Lower lobe of right lung (tissue), 2 donors: ENCODE measurements around the gene FKBP11. TPM values are rescaled to one million over a fixed set of nuclear protein-coding genes. Genes with fewer than 3 reads are reported as not detected.

Source experiments
- ATAC-seq, 2 donors: fragments of 200-7000 bp; cut with Tn5 transposase; one replicate each; pipeline ENCODE4 v1.9.1; 2020 to 2022; ENCODE audit warnings: mild to moderate bottlenecking in 2 of 2, moderate library complexity in 2 of 2
- DNase-seq: peaks from one replicate; pipeline ENCODE4 v3.0.0-alpha.2; 2020
- H3K27ac ChIP-seq: fragments of 200-600 bp; one replicate; pipeline ENCODE4 v1.8.0; 2022
- H3K27me3 ChIP-seq: fragments of 200-600 bp; one replicate; pipeline ENCODE4 v1.8.0; 2022; ENCODE audit warnings: low read depth
- H3K36me3 ChIP-seq: fragments of 200-600 bp; one replicate; pipeline ENCODE4 v1.8.0; 2022; ENCODE audit warnings: mild to moderate bottlenecking
- H3K4me1 ChIP-seq: fragments of 200-600 bp; one replicate; pipeline ENCODE4 v1.8.0; 2022
- H3K4me3 ChIP-seq: fragments of 200-600 bp; one replicate; pipeline ENCODE4 v1.8.0; 2022; ENCODE audit warnings: mild to moderate bottlenecking
- H3K9me3 ChIP-seq: fragments of 200-600 bp; one replicate; pipeline ENCODE4 v1.8.0; 2022
- intact Hi-C: fragments of 100-400 bp; cut with DNase I; formaldehyde crosslinking; loops from one replicate; pipeline ENCODE4 v1.11.0; 2022
- total RNA-seq: library from RNA; stranded (reverse); fragmentation: NEBNext Ultra II Directional; extraction: Animal tissue kit (Norgen Biotek cat#: 25700); gene quantifications from one replicate; pipeline ENCODE4 v1.2.1, GENCODE V29; 2021
- TF ChIP-seq, protein P1 (sequence below): fragments of 200-600 bp; IDR thresholded peaks from one replicate; pipeline ENCODE4 v1.8.0; 2022; ENCODE audit warnings: antibody characterized with exemption, mild to moderate bottlenecking
- donor health status: DM: no; HTN: yes; CAD: no; lungs with severe emphysema.

FKBP11 gene
- total RNA-seq, 1 donor from 2014 or later = 24.9 TPM

DNA sequence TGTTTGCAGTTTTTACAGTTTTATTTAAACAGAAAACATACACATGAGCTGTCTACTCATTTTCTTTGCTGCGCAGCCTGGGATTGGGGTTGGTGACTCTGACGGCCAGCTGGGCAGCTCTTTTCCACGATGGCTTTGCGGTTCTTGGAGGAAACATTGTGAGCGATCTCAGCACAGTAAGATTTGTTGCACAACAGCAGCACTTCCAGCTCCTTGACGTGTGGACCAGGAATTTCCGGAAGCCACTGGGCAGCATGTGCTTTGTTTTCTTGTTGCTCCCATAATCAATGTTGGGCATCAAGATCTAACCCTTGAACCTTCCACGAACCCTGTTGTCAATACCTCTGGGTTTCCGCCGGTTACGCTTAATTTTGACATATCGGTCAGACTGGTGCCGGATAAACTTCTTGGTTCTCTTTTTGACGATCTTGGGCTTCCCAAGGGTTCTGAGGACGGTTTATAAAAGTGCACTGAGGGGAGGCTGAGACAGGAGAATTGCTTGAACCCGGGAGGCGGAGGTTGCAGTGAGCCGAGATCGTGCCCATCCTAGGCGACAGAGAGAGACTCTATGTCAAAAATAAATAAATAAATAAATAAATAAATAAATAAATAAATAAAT, 21.8 kb downstream of the FKBP11 start:
- Histone ChIP-seq H3K4me1 (peaks cover 13% of the 10 kb centered on the region), H3K36me3 (no peaks in the 10 kb centered on the region), H3K4me3 (peak overlapping the region; percentile 54), H3K27me3 (no peaks in the 10 kb centered on the region), H3K27ac (no peak overlapping the region), H3K9me3 (no peaks in the 10 kb centered on the region)
- DNase-seq = peak; percentile 56
- intact Hi-C loops = no loop called here
- TF ChIP-seq, protein P1, sequence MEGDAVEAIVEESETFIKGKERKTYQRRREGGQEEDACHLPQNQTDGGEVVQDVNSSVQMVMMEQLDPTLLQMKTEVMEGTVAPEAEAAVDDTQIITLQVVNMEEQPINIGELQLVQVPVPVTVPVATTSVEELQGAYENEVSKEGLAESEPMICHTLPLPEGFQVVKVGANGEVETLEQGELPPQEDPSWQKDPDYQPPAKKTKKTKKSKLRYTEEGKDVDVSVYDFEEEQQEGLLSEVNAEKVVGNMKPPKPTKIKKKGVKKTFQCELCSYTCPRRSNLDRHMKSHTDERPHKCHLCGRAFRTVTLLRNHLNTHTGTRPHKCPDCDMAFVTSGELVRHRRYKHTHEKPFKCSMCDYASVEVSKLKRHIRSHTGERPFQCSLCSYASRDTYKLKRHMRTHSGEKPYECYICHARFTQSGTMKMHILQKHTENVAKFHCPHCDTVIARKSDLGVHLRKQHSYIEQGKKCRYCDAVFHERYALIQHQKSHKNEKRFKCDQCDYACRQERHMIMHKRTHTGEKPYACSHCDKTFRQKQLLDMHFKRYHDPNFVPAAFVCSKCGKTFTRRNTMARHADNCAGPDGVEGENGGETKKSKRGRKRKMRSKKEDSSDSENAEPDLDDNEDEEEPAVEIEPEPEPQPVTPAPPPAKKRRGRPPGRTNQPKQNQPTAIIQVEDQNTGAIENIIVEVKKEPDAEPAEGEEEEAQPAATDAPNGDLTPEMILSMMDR = no peak
- ATAC-seq = peak in 1 of 2 donors; percentile 39

- peaks cover 13% of the 10 kb centered on the region for H3K4me1 ChIP-seq
- intact Hi-C loops = no loop called here
- ATAC-seq (no peak), DNase-seq (no peak)
- no peak overlapping the region for H3K27ac ChIP-seq
- H3K27me3 ChIP-seq = peaks cover 4% of the 10 kb centered on the region
- H3K4me3 ChIP-seq = no peak overlapping the region
- no peaks in the 10 kb centered on the region for H3K36me3 ChIP-seq
- H3K9me3 ChIP-seq = no peaks in the 10 kb centered on the region
- TF ChIP-seq, protein P1 = no peak
Observed at GRCh38 chr12:48901278-48901677, 24.0 kb downstream of the FKBP11 start.

- TF ChIP-seq, protein P1 = no peak
- ATAC-seq (no peak), DNase-seq (no peak)
- no peak overlapping the region for H3K4me3 ChIP-seq
- peaks cover 7% of the 10 kb centered on the region for H3K27me3 ChIP-seq
- H3K4me1 ChIP-seq = peaks cover 13% of the 10 kb centered on the region
- intact Hi-C loops = no loop called here
- H3K9me3 ChIP-seq = no peaks in the 10 kb centered on the region
- no peak overlapping the region for H3K27ac ChIP-seq
- no peaks in the 10 kb centered on the region for H3K36me3 ChIP-seq
Observed at GRCh38 chr12:48899651-48900050, 25.6 kb downstream of the FKBP11 start.

DNA sequence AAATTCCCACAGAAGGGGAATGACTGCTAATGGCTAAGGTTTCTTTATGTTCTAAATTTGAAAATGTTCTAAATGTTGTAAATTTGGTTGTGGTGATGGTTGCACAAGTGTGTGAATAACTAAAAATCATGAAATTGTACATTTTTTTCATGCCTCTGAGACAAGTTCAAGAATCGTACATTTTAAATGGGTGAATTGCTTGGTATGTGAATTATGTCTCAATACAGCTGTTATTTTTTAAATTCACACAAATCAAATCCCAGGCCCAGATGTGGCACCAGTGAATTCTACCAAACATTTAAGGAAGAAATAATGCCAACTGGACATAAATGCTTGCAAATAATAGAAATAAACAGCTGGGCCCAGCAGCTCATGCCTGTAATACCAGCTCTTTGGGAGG, 31.0 kb downstream of the FKBP11 start:
- TF ChIP-seq, protein P1 = no peak
- intact Hi-C loops = no loop called here
- Histone ChIP-seq H3K27ac (no peak overlapping the region), H3K4me1 (peaks cover 11% of the 10 kb centered on the region), H3K27me3 (peaks cover 19% of the 10 kb centered on the region), H3K36me3 (no peaks in the 10 kb centered on the region), H3K4me3 (no peak overlapping the region), H3K9me3 (no peaks in the 10 kb centered on the region)
- ATAC-seq = no peak
- no peak for DNase-seq

DNA sequence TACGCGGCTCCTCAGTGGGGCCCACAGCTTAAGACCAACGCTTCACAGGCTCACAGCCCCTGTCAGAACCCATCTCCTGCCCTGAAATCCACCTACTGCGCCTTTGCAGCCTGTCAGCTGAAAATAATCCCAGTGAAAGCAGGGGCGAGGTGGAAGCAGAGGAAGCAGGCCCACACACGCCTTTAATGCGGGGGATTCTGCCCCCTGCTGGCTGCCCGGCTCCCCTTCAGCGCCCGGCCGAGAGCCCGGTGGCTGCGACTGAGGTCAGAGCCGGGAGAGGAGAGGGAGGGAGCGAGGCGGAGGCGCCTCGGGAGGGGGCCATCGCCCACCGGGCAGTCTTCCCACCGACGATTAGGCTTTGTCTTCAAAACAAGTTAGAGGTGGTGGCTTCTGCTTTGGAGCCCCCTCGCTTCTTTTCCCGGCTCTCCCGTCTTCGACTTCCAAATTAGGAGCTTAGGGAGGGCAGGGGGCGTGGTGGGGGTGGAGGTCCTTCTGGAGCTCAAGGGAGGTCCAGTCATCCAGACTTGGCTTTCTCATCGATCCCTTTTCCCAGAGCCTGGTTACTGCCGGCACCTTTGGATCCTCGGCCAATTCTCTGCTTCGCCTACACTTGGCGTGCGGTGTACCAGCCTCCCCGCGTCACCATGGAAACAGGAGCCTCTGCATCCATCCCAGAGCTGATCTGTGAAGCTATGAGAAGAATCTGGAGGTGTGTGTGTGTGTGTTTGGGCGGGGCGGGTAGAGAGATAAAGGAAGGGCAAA, 34.5 kb downstream of the FKBP11 start:
- Histone ChIP-seq H3K27me3 (peaks cover 12% of the 10 kb centered on the region), H3K4me1 (peaks cover 11% of the 10 kb centered on the region), H3K4me3 (peak overlapping the region; percentile 41), H3K9me3 (no peaks in the 10 kb centered on the region), H3K36me3 (no peaks in the 10 kb centered on the region), H3K27ac (no peak overlapping the region)
- peak; percentile 93 to 94 for ATAC-seq
- peak; percentile 83 for DNase-seq
- intact Hi-C loops = no loop called here
- TF ChIP-seq, protein P1 = peak; percentile 96
